Measurements from ENCODE around the gene DNAH2.

GRCh38 chr17:7843536-7844291 is 126.2 kb downstream of the DNAH2 start:
- no peak for TF ChIP-seq USF1 (CRISPR knock-in tag; IDR thresholded peaks at IDR 0.05)
- no peak for TF ChIP-seq FOXJ3 (CRISPR knock-in tag; IDR thresholded peaks at IDR 0.05; ENCODE audit: borderline replicate concordance)
- no peak for TF ChIP-seq ZNF416 (CRISPR knock-in tag; IDR thresholded peaks at IDR 0.05)
- no peak for TF ChIP-seq USF2 (CRISPR knock-in tag; IDR thresholded peaks at IDR 0.05)
- no peak for TF ChIP-seq NR2C2 (CRISPR knock-in tag; IDR thresholded peaks at IDR 0.05)
- TF ChIP-seq FOXK1 (CRISPR knock-in tag; IDR thresholded peaks at IDR 0.05) = no peak
- TF ChIP-seq CTCF (IDR thresholded peaks at IDR 0.05) = no peak
- peak; percentile 13; the same call in 1 of the 2 replicates for TF ChIP-seq MAX (CRISPR knock-in tag; IDR thresholded peaks at IDR 0.05)
- no peak for TF ChIP-seq AFF4 (CRISPR knock-in tag; IDR thresholded peaks at IDR 0.05; ENCODE audit: borderline replicate concordance)
- no peak for TF ChIP-seq ESRRA (CRISPR knock-in tag; IDR thresholded peaks at IDR 0.05; ENCODE audit: borderline replicate concordance)
- no peak for TF ChIP-seq MLX (CRISPR knock-in tag; IDR thresholded peaks at IDR 0.05)
- no peak for TF ChIP-seq TEAD4 (CRISPR knock-in tag; IDR thresholded peaks at IDR 0.05)
